ENCODE data around the gene STK17A. TPM values are rescaled to one million over a fixed set of nuclear protein-coding genes. Genes with fewer than 3 reads are reported as not detected.

The STK17A gene
- total and polyA plus RNA-seq, 2 of the 8 experiments (the other 6 are each of a cell fraction or from before 2014, with no cell fraction given): 2.2 to 12.2 TPM

GRCh38 chr7:43582503-43583423, at the start of gene STK17A (continued):
- peak; percentile 14; the same call in 1 of the 2 replicates for TF ChIP-seq E2F6 (IDR thresholded peaks at IDR 0.05)
- no peak for TF ChIP-seq KDM4A (IDR thresholded peaks at IDR 0.05; ENCODE audit: low read depth, low read length, severe bottlenecking)
- TF ChIP-seq CHD2 (IDR thresholded peaks at IDR 0.05; ENCODE audit: low read length): peak; percentile 50; the same call in 1 of the 2 replicates
- peak in 1 of 2 experiments; percentile 85; a peak in 2 of 3 replicates for TF ChIP-seq POLR2A (IDR thresholded peaks at IDR 0.05; ENCODE audit: control extremely low read depth in 1 of 2, low read depth in 2 of 2, low read length in 2 of 2)
- peak; percentile 87; the same call in 1 of the 2 replicates for TF ChIP-seq TCF12 (IDR thresholded peaks at IDR 0.05; ENCODE audit: low read depth, low read length)
- TF ChIP-seq YY1 (IDR thresholded peaks at IDR 0.05; ENCODE audit: low read depth, low read length): 0 out of 2 replicates have a peak, but pooled peaks have one; percentile 7
- TF ChIP-seq CTBP2 (IDR thresholded peaks at IDR 0.05; ENCODE audit: borderline replicate concordance, insufficient read depth, insufficient read length, low read length): no peak
- peak; percentile 88 for TF ChIP-seq TAF7 (optimal IDR thresholded peaks at IDR 0.05; ENCODE audit: borderline replicate concordance, low read depth, low read length)
- TF ChIP-seq, protein P1, sequence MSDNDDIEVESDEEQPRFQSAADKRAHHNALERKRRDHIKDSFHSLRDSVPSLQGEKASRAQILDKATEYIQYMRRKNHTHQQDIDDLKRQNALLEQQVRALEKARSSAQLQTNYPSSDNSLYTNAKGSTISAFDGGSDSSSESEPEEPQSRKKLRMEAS (IDR thresholded peaks at IDR 0.05): peak; percentile 59; the same call in 1 of the 2 replicates
- no peak for TF ChIP-seq RBBP5 (IDR thresholded peaks at IDR 0.05; ENCODE audit: borderline replicate concordance, low read depth, low read length)
- peak; percentile 46; the same call in 1 of the 2 replicates for TF ChIP-seq JUND (IDR thresholded peaks at IDR 0.05; ENCODE audit: low read length)
- TF ChIP-seq RAD21 (IDR thresholded peaks at IDR 0.05 in 1 of 2, conservative IDR thresholded peaks at IDR 0.05 in 1 of 2; ENCODE audit: low read depth in 2 of 2, low read length in 2 of 2): peak; percentile 94 to 95
- peak; percentile 95 for TF ChIP-seq SP4 (IDR thresholded peaks at IDR 0.05; ENCODE audit: low read length)
- TF ChIP-seq POLR2AphosphoS5 (IDR thresholded peaks at IDR 0.05; ENCODE audit: low read depth, low read length): peak; percentile 76
- 0 out of 2 replicates have a peak, but pooled peaks have one; percentile 37 for TF ChIP-seq EGR1 (IDR thresholded peaks at IDR 0.05; ENCODE audit: borderline replicate concordance, low read depth, low read length)
- no peak for TF ChIP-seq ASH2L (IDR thresholded peaks at IDR 0.05; ENCODE audit: low read length)
